Upper lobe of left lung (tissue), 6 donors: ENCODE data around the gene KPNA1. TPM values are rescaled to one million over a fixed set of nuclear protein-coding genes. Genes with fewer than 3 reads are reported as not detected.

Experiments used
- ATAC-seq, 2 donors: fragments of 200-7000 bp; cut with Tn5 transposase; one replicate each; pipeline ENCODE4 v1.9.1; 2022; ENCODE audit warnings: mild to moderate bottlenecking in 2 of 2, moderate library complexity in 2 of 2; ENCODE audit not compliant: low FRiP score in 2 of 2
- DNase-seq, 2 donors: peaks; one replicate each; pipeline ENCODE4 v3.0.0-alpha.2; 2019 to 2020
- H3K27ac ChIP-seq, 4 donors: fragments of 200-600 bp; sonication (generic); one replicate each; pipeline ENCODE4 v1.5.1; 2016 to 2019
- H3K27me3 ChIP-seq, 4 donors: fragments of 200-600 bp; sonication (generic); one replicate each; pipeline ENCODE4 v1.5.1; 2017 to 2019
- H3K36me3 ChIP-seq, 4 donors: fragments of 200-600 bp; sonication (generic); one replicate each; pipeline ENCODE4 v1.5.1; 2016 to 2019
- H3K4me1 ChIP-seq, 4 donors: fragments of 200-600 bp; sonication (generic); one replicate each; pipeline ENCODE4 v1.5.1; 2018 to 2019
- H3K4me3 ChIP-seq, 4 donors: fragments of 200-600 bp; sonication (generic); one replicate each; pipeline ENCODE4 v1.5.1; 2017 to 2019; ENCODE audit warnings: mild to moderate bottlenecking in 2 of 4, moderate library complexity in 1 of 4
- H3K9me3 ChIP-seq, 4 donors: fragments of 200-600 bp; sonication (generic); one replicate each; pipeline ENCODE4 v1.5.1; 2018 to 2019
- CTCF ChIP-seq, 6 experiments: fragments of 450-650 bp in 4 of 6; fragments of 200-600 bp in 2 of 6; sonication (generic) in 2 of 6; IDR thresholded peaks; one replicate each; pipeline ENCODE4 v1.5.1; 2016 to 2019; ENCODE audit warnings: antibody characterized with exemption in 6 of 6
- EP300 ChIP-seq, 4 donors: sonication (generic); formaldehyde crosslinking; IDR thresholded peaks; one replicate each; pipeline ENCODE4 v1.5.1; 2017; ENCODE audit warnings: antibody characterized with exemption in 4 of 4, control low read depth in 2 of 4
- POLR2A ChIP-seq, 4 donors: fragments of 450-650 bp; IDR thresholded peaks; one replicate each; pipeline ENCODE4 v1.5.1; 2016 to 2017; ENCODE audit warnings: antibody characterized with exemption in 4 of 4, mild to moderate bottlenecking in 2 of 4
- POLR2AphosphoS5 ChIP-seq, 2 donors: sonication (generic); formaldehyde crosslinking; IDR thresholded peaks; one replicate each; pipeline ENCODE4 v1.5.1; 2017; ENCODE audit warnings: antibody characterized with exemption in 2 of 2
- WGBS, 2 donors: methylation state at CpG; one replicate each; pipeline ENCODE4 v1.1.5; 2017 to 2018; 5-methylcytosine and 5-hydroxymethylcytosine counted together
- total RNA-seq, 6 donors: library from RNA; depleted of rRNA in 4 of 6; stranded (reverse); fragments of >200 nt in 4 of 6; gene quantifications; one replicate each; pipeline versions ENCODE4 v1.1.0 to v1.2.1, GENCODE V29; 2016 to 2021
- donor health status: DM: no; HTN: no; CAD: no; lungs with moderate emphysema.
- donor health status: DM: no; HTN: yes; CAD: no; lungs with severe emphysema.

KPNA1 gene
- total RNA-seq, 6 donors from 2014 or later = 38.9 to 104 (median 43.4) TPM

- ATAC-seq = no peak
These were observed 29.8 kb downstream of the KPNA1 start for GRCh38 chr3:122484985-122485384.

GRCh38 chr3:122481390-122481789, 33.3 kb downstream of the KPNA1 start:
- Histone ChIP-seq H3K4me1 (peaks cover 0 to 8% (median 2%) of the 10 kb centered on the region in 4 donors), H3K27ac (no peak overlapping the region), H3K4me3 (no peak overlapping the region), H3K27me3 (no peaks in the 10 kb centered on the region), H3K36me3 (peaks cover 0 to 3% (median 0%) of the 10 kb centered on the region in 4 donors), H3K9me3 (no peaks in the 10 kb centered on the region)
- DNase-seq = no peak
- TF ChIP-seq EP300 (IDR thresholded peaks at IDR 0.05) (no peak), POLR2AphosphoS5 (IDR thresholded peaks at IDR 0.05) (no peak), POLR2A (IDR thresholded peaks at IDR 0.05) (no peak), CTCF (IDR thresholded peaks at IDR 0.05) (no peak)
- no peak for ATAC-seq
- 82 to 95% methylated on average over 3 of the region's 3 CpGs for WGBS, 2 donors

More at GRCh38 chr3:122484985-122485384, 29.8 kb downstream of the KPNA1 start:
- Histone ChIP-seq H3K4me1 (peaks cover 0 to 8% (median 2%) of the 10 kb centered on the region in 4 donors), H3K9me3 (no peaks in the 10 kb centered on the region), H3K4me3 (no peak overlapping the region), H3K27ac (no peak overlapping the region), H3K27me3 (no peaks in the 10 kb centered on the region), H3K36me3 (peaks cover 0 to 3% (median 0%) of the 10 kb centered on the region in 4 donors)
- whole genome bisulfite sequencing, 2 donors = 88 to 93% methylated on average over 5 of the region's 5 CpGs
- DNase-seq = no peak
- TF ChIP-seq POLR2A (IDR thresholded peaks at IDR 0.05) (no peak), POLR2AphosphoS5 (IDR thresholded peaks at IDR 0.05) (no peak), CTCF (IDR thresholded peaks at IDR 0.05) (no peak), EP300 (IDR thresholded peaks at IDR 0.05) (no peak)

- no peak for ATAC-seq
- Histone ChIP-seq H3K4me1 (peaks cover 0 to 4% (median 0%) of the 10 kb centered on the region in 4 donors), H3K27me3 (no peaks in the 10 kb centered on the region), H3K9me3 (no peaks in the 10 kb centered on the region), H3K27ac (no peak overlapping the region), H3K4me3 (no peak overlapping the region), H3K36me3 (no peaks in the 10 kb centered on the region)
- TF ChIP-seq EP300 (IDR thresholded peaks at IDR 0.05) (no peak), CTCF (IDR thresholded peaks at IDR 0.05) (no peak), POLR2AphosphoS5 (IDR thresholded peaks at IDR 0.05) (no peak), POLR2A (IDR thresholded peaks at IDR 0.05) (no peak)
- 92 to 95% methylated on average over 2 of the region's 2 CpGs for WGBS, 2 donors
- no peak for DNase-seq
These were observed 38.2 kb downstream of the KPNA1 start for GRCh38 chr3:122476532-122476931.

GRCh38 chr3:122475316-122475715, 39.4 kb downstream of the KPNA1 start:
- ATAC-seq (no peak), DNase-seq (no peak)
- TF ChIP-seq POLR2A (IDR thresholded peaks at IDR 0.05) = no peak
- no peak for TF ChIP-seq CTCF (IDR thresholded peaks at IDR 0.05)
- no peak for TF ChIP-seq EP300 (IDR thresholded peaks at IDR 0.05)
- TF ChIP-seq POLR2AphosphoS5 (IDR thresholded peaks at IDR 0.05) = no peak
- no peaks in the 10 kb centered on the region for H3K27me3 ChIP-seq
- H3K27ac ChIP-seq = no peak overlapping the region
- H3K36me3 ChIP-seq = no peaks in the 10 kb centered on the region
- H3K4me1 ChIP-seq = peaks cover 0 to 4% (median 0%) of the 10 kb centered on the region in 4 donors
- 88 to 94% methylated on average over 2 of the region's 2 CpGs for WGBS, 2 donors
- H3K4me3 ChIP-seq = no peak overlapping the region
- H3K9me3 ChIP-seq = no peaks in the 10 kb centered on the region

GRCh38 chr3:122469659-122470058, 45.1 kb downstream of the KPNA1 start:
- WGBS, 2 donors = 33 to 36% methylated on average over 1 of the region's 1 CpG
- ATAC-seq (no peak), DNase-seq (no peak)
- TF ChIP-seq CTCF (IDR thresholded peaks at IDR 0.05) = no peak
- TF ChIP-seq EP300 (IDR thresholded peaks at IDR 0.05) = no peak
- no peak for TF ChIP-seq POLR2A (IDR thresholded peaks at IDR 0.05)
- TF ChIP-seq POLR2AphosphoS5 (IDR thresholded peaks at IDR 0.05) = no peak
- no peak overlapping the region for H3K27ac ChIP-seq
- no peak overlapping the region for H3K4me3 ChIP-seq
- peaks cover 0 to 20% (median 1%) of the 10 kb centered on the region in 4 donors for H3K36me3 ChIP-seq
- H3K9me3 ChIP-seq = no peaks in the 10 kb centered on the region
- H3K4me1 ChIP-seq = peaks cover 0 to 13% (median 1%) of the 10 kb centered on the region in 4 donors
- H3K27me3 ChIP-seq = no peaks in the 10 kb centered on the region
